OCI-LY1 (cell line): ENCODE data around the gene SNHG17.

Experiments
- H2AFZ ChIP-seq: fragments of 200-600 bp; sonication (generic), shearing (Covaris generic); 2 replicates; pipeline ENCODE4 v1.6.0; 2014; ENCODE audit warnings: antibody characterized with exemption, mild to moderate bottlenecking, low read length
- H3F3A ChIP-seq: fragments of 200-600 bp; sonication (generic), shearing (Covaris generic); 2 replicates; pipeline ENCODE4 v1.6.0; 2014; ENCODE audit warnings: mild to moderate bottlenecking, antibody characterized with exemption, low read length, moderate library complexity; ENCODE audit not compliant: insufficient read depth
- H3K27ac ChIP-seq: fragments of 200-600 bp; sonication (generic); 2 replicates; pipeline ENCODE4 v1.5.1; 2014; ENCODE audit warnings: low read length, mixed run types, mild to moderate bottlenecking, low read depth; ENCODE audit not compliant: poor library complexity, severe bottlenecking
- H3K27me3 ChIP-seq: fragments of 200-600 bp; sonication (generic); 2 replicates; pipeline ENCODE4 v1.6.0; 2014; ENCODE audit warnings: antibody characterized with exemption, mild to moderate bottlenecking, low read length, moderate library complexity; ENCODE audit not compliant: insufficient read depth
- H3K36me3 ChIP-seq: fragments of 200-600 bp; sonication (generic); 2 replicates; pipeline ENCODE4 v1.6.1; 2014; ENCODE audit warnings: mild to moderate bottlenecking, antibody characterized with exemption, low read length, moderate library complexity, mixed read lengths; ENCODE audit not compliant: insufficient read depth
- H3K4me1 ChIP-seq: fragments of 200-600 bp; sonication (generic); 2 replicates; pipeline ENCODE4 v1.5.1; 2014; ENCODE audit warnings: mild to moderate bottlenecking, low read length, moderate library complexity; ENCODE audit not compliant: insufficient read depth, severe bottlenecking
- H3K4me2 ChIP-seq: fragments of 200-600 bp; sonication (generic), shearing (Covaris generic); 2 replicates; pipeline ENCODE4 v1.6.1; 2014; ENCODE audit warnings: low read length
- H3K4me3 ChIP-seq: fragments of 200-600 bp; sonication (generic); 2 replicates; pipeline ENCODE4 v1.5.1; 2014; ENCODE audit warnings: low read length, low read depth, mild to moderate bottlenecking, mixed read lengths; ENCODE audit not compliant: poor library complexity, severe bottlenecking
- H3K79me2 ChIP-seq: fragments of 200-600 bp; shearing (Covaris generic); 2 replicates; pipeline ENCODE4 v1.6.1; 2016; ENCODE audit warnings: mixed run types, low read length, mixed read lengths; ENCODE audit not compliant: insufficient read depth
- H3K9ac ChIP-seq: fragments of 200-600 bp; sonication (generic), shearing (Covaris generic); 2 replicates; pipeline ENCODE4 v1.6.1; 2014; ENCODE audit warnings: mild to moderate bottlenecking, low read length, mixed read lengths
- H3K9me2 ChIP-seq: fragments of 200-600 bp; sonication (generic), shearing (Covaris generic); 2 replicates; pipeline ENCODE4 v1.6.1; 2014; ENCODE audit warnings: low read depth, mild to moderate bottlenecking, low read length, mixed read lengths
- H3K9me3 ChIP-seq: fragments of 200-600 bp; shearing (Covaris generic); 2 replicates; pipeline ENCODE4 v1.6.1; 2014; ENCODE audit warnings: low read length, mixed read lengths
- H4K20me1 ChIP-seq: fragments of 200-600 bp; sonication (generic), shearing (Covaris generic); 2 replicates; pipeline ENCODE4 v1.6.0; 2016; ENCODE audit warnings: mild to moderate bottlenecking, low read length; ENCODE audit not compliant: insufficient read depth
- EZH2 ChIP-seq: fragments of 200-600 bp; sonication (generic), shearing (Covaris generic); IDR thresholded peaks from 2 replicates; pipeline ENCODE4 v1.8.0; 2017; ENCODE audit warnings: borderline replicate concordance, mixed run types, mild to moderate bottlenecking, antibody characterized with exemption, low read length, moderate library complexity, mixed read lengths
- TF ChIP-seq, protein P1 (sequence below): fragments of 200-600 bp; sonication (generic), shearing (Covaris generic); IDR thresholded peaks from 2 replicates; pipeline ENCODE4 v1.5.1; 2017; ENCODE audit warnings: mild to moderate bottlenecking, antibody characterized with exemption, low read length, moderate library complexity, mixed read lengths

Gene SNHG17

DNA sequence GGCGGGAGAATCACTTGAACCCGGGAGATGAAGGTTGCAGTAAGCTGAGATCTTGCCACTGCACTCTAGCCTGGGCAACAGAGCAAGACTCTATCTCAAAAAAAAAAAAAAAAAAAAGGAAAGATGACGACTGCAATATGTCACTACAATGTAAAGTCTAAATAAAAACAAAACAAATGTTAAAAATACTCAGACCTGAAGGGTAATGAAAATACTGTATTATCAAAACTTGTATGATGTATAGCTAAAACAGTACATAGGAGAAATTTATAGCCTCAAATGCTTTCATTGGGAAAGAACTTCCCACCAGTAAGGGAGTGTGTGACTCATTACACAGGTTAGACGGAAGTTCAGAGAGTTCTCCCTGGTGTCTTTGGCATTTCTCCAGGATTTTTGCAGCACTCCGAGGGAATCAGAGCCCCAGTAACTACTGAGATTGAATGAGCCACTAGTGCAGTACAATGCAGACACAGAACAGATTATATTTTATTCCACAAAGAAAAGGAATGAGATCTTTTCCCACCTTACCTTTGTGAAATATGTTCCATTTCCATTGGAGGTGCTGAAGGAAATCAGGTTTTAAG, 25.0 kb upstream of the SNHG17 start:
- Histone ChIP-seq H3K27ac (no peak overlapping the region), H3F3A (no peaks in the 10 kb centered on the region), H3K4me1 (no peaks in the 10 kb centered on the region), H4K20me1 (no peaks in the 10 kb centered on the region), H3K27me3 (no peaks in the 10 kb centered on the region), H2AFZ (no peak overlapping the region), H3K4me2 (no peak overlapping the region), H3K9ac (no peak overlapping the region), H3K9me2 (no peaks in the 10 kb centered on the region), H3K4me3 (no peak overlapping the region), H3K9me3 (no peaks in the 10 kb centered on the region), H3K79me2 (no peaks in the 10 kb centered on the region), H3K36me3 (no peaks in the 10 kb centered on the region)
- TF ChIP-seq, protein P1, sequence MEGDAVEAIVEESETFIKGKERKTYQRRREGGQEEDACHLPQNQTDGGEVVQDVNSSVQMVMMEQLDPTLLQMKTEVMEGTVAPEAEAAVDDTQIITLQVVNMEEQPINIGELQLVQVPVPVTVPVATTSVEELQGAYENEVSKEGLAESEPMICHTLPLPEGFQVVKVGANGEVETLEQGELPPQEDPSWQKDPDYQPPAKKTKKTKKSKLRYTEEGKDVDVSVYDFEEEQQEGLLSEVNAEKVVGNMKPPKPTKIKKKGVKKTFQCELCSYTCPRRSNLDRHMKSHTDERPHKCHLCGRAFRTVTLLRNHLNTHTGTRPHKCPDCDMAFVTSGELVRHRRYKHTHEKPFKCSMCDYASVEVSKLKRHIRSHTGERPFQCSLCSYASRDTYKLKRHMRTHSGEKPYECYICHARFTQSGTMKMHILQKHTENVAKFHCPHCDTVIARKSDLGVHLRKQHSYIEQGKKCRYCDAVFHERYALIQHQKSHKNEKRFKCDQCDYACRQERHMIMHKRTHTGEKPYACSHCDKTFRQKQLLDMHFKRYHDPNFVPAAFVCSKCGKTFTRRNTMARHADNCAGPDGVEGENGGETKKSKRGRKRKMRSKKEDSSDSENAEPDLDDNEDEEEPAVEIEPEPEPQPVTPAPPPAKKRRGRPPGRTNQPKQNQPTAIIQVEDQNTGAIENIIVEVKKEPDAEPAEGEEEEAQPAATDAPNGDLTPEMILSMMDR, result no peak
- TF ChIP-seq EZH2, result no peak

DNA sequence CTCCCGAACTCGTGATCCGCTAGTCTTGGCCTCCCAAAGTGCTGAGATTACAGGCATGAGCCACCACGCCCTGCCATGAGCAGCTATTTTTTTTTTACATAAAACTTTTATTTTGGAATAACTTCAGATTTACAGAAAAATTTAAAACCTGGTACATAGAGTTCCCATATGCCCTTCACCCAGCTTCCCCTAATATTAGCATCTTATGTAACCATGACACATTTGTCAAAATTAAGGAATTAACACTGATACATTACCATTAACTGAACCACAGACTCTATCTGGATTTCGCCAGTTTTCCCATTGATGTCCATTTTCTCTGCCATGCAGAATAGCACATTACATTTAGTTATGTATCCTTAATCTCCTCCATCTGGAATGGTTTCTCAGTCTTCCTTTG, 23.2 kb upstream of the SNHG17 start:
- no peak overlapping the region for H2AFZ ChIP-seq
- no peaks in the 10 kb centered on the region for H3K79me2 ChIP-seq
- TF ChIP-seq, protein P1, result no peak
- no peak for TF ChIP-seq EZH2
- no peaks in the 10 kb centered on the region for H3K9me2 ChIP-seq
- no peak overlapping the region for H3K9ac ChIP-seq
- no peaks in the 10 kb centered on the region for H3K27me3 ChIP-seq
- no peaks in the 10 kb centered on the region for H4K20me1 ChIP-seq
- H3F3A ChIP-seq, result no peaks in the 10 kb centered on the region
- no peaks in the 10 kb centered on the region for H3K4me1 ChIP-seq
- H3K27ac ChIP-seq, result no peak overlapping the region
- no peaks in the 10 kb centered on the region for H3K9me3 ChIP-seq
- H3K36me3 ChIP-seq, result no peaks in the 10 kb centered on the region
- no peak overlapping the region for H3K4me3 ChIP-seq
- H3K4me2 ChIP-seq, result no peak overlapping the region

GRCh38 chr20:38454556-38455473, 19.7 kb upstream of the SNHG17 start:
- Histone ChIP-seq H3K4me1 (no peaks in the 10 kb centered on the region), H3K4me3 (no peak overlapping the region), H3K27me3 (no peaks in the 10 kb centered on the region), H3K27ac (no peak overlapping the region), H3K9ac (no peak overlapping the region), H3F3A (no peaks in the 10 kb centered on the region), H3K79me2 (no peaks in the 10 kb centered on the region), H3K36me3 (peaks cover 16% of the 10 kb centered on the region), H3K4me2 (no peak overlapping the region), H4K20me1 (no peaks in the 10 kb centered on the region), H3K9me2 (no peaks in the 10 kb centered on the region), H2AFZ (no peak overlapping the region), H3K9me3 (no peaks in the 10 kb centered on the region)
- TF ChIP-seq, protein P1, result no peak
- TF ChIP-seq EZH2, result no peak
